A549 (cell line): ENCODE measurements around the gene KRTAP9-9.

Experiments
- CEBPB ChIP-seq, 2 experiments: fragments of >200 bp in 1 of 2; sonication (Bioruptor Twin) in 1 of 2; formaldehyde crosslinking in 1 of 2; IDR thresholded peaks; 2 replicates each; pipeline ENCODE4 v1.6.1; 2012 to 2016
- CHD4 ChIP-seq: fragments of 200-600 bp; sonication (generic); IDR thresholded peaks from 2 replicates; pipeline ENCODE4 v1.6.1; 2016; ENCODE audit warnings: antibody characterized with exemption, mild to moderate bottlenecking, borderline replicate concordance
- CTCF ChIP-seq: fragments of >200 bp; sonication (Bioruptor Twin); formaldehyde crosslinking; IDR thresholded peaks from 3 replicates; pipeline ENCODE4 v1.5.1; 2016
- FOSL2 ChIP-seq, 2 experiments: fragments of 450-650 bp in 1 of 2; fragments of >200 bp in 1 of 2; sonication (Bioruptor Twin) in 1 of 2; formaldehyde crosslinking; IDR thresholded peaks; 2 replicates each; pipeline versions ENCODE4 v1.5.0 to v1.6.1; 2016 to 2020; ENCODE audit warnings: mild to moderate bottlenecking in 1 of 2, moderate library complexity in 1 of 2
- JUN ChIP-seq, 2 experiments: fragments of >200 bp; sonication (Bioruptor Twin); formaldehyde crosslinking; IDR thresholded peaks; 2 replicates in 1 of 2; 3 replicates in 1 of 2; pipeline ENCODE4 v1.6.1; 2016 to 2017
- KDM1A ChIP-seq: fragments of 200-600 bp; sonication (generic); IDR thresholded peaks from 2 replicates; pipeline ENCODE4 v1.6.1; 2016; ENCODE audit warnings: low read depth, mild to moderate bottlenecking
- PBX3 ChIP-seq: IDR thresholded peaks from 2 replicates; pipeline ENCODE4 v1.6.1; 2012
- POLR2A ChIP-seq: IDR thresholded peaks from 2 replicates; pipeline ENCODE4 v1.6.1; 2012; ENCODE audit warnings: mild to moderate bottlenecking, low read length
- SMC3 ChIP-seq: fragments of >200 bp; sonication (Bioruptor Twin); formaldehyde crosslinking; IDR thresholded peaks from 3 replicates; pipeline ENCODE4 v1.6.1; 2018; ENCODE audit warnings: inconsistent platforms
- USF2 ChIP-seq: fragments of 450-650 bp; IDR thresholded peaks from 2 replicates; pipeline ENCODE4 v1.6.1; 2014; ENCODE audit warnings: antibody characterized with exemption

GRCh38 chr17:41263212-41263611 lies 8.0 kb downstream of the KRTAP9-9 start:
- TF ChIP-seq JUN (IDR thresholded peaks at IDR 0.05) (no peak), POLR2A (no peak), CTCF (no peak), CHD4 (no peak), SMC3 (no peak), PBX3 (no peak), CEBPB (IDR thresholded peaks at IDR 0.05) (no peak), KDM1A (no peak), USF2 (no peak), FOSL2 (IDR thresholded peaks at IDR 0.05) (no peak), FOSL2 (CRISPR knock-in tag; IDR thresholded peaks at IDR 0.05) (no peak)
